GM12874 (cell line): ENCODE data around the gene KCNIP1.

Experiments
- CTCF ChIP-seq: IDR thresholded peaks from 2 replicates; pipeline ENCODE4 v1.5.1; 2011; ENCODE audit warnings: low read depth, mild to moderate bottlenecking, control low read depth, low read length, moderate library complexity; ENCODE audit not compliant: insufficient read depth

KCNIP1 gene

GRCh38 chr5:170632266-170632984 is 128.6 kb downstream of the KCNIP1 start:
- TF ChIP-seq CTCF = no peak

DNA sequence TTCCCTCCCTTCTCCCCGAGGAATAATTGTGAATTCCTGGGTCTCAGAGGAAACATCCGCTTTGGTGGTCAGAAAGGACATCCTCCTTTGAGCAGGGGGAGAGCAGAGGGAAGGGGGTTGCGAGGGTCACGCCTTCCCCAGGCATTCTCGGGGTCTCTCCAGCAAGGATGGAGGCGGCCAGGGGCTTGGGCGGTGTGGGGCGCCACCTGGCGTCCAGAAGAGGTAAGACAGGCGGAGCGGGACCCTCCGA is 129.1 kb downstream of the KCNIP1 start:
- TF ChIP-seq CTCF = peak; percentile 92

DNA sequence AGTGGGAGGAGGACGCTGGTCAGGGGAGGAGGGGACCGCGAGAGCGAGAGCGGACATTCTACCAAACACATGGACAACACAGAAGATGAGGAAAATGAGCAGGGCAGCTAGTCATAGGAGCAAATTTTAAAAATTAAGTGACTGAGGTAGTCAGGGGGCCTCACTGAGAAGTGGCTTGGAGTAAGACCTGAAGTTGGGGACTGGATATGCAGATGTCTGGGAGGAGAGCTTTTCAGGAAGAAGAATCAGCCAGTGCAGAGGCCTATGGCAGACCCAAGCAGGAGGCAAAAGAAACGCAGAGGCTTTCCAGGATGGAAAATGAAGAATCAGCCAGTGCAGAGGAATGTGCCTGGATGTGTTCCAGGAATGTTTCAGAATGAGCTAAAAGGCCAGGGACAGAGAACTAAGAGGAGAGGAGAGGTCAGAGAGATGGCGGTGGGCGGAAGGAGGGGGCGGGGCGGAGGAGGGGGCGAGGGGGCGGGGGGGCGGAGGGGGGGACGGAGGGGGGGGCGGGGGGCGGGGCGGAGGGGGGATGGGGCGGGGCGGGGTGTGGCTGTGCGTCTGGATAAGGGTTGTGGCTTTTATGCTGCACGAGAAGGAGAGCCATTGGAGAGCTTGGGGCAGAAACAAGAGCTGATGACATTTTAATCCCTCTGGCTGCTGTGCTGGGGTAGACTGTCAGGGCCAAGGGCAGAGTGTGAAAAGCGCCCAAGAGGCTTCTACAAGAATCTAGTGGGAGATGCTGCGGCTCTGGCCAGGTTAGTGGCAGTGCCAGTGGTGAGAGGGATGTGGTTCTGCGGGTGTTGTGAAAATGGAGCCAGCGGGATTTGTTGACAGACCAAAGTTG is 129.6 kb downstream of the KCNIP1 start:
- TF ChIP-seq CTCF = no peak

DNA sequence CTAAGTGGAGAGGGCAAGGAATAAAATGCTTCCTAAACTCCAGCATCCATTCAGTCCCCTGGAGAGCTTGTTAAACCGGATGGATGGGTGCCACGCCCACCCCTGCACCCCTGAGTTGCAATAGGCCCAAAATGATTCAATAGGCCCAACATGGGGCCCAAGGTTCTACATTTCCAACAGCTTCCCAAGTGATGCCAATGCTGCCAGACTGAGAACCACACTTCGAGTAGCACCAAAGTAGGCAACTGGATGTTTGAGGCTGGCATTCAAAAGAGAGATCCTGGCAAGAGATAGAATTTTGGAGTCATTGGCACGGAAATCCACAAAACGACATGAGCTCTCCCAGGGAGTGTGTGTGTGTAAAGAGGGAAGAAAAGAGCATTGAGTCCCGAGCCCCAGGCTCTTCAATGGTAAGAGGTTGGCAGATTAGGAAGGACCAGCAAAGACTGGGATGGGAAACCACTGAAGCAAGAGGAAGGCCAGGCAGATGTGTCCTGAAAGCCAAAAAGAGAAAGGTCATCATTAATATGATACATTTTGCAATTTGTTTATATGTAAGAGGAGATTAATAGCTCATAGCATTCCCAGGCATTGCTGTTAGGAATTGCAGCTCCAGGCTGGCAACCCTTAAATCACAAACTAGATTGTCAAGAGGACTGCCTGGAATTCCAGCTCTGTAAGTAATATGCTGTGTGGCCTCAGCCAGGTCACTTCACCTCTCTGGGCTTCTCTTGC is 130.6 kb downstream of the KCNIP1 start:
- TF ChIP-seq CTCF = no peak

- no peak for TF ChIP-seq CTCF
Measured at GRCh38 chr5:170635706-170636105, 131.9 kb downstream of the KCNIP1 start.

DNA sequence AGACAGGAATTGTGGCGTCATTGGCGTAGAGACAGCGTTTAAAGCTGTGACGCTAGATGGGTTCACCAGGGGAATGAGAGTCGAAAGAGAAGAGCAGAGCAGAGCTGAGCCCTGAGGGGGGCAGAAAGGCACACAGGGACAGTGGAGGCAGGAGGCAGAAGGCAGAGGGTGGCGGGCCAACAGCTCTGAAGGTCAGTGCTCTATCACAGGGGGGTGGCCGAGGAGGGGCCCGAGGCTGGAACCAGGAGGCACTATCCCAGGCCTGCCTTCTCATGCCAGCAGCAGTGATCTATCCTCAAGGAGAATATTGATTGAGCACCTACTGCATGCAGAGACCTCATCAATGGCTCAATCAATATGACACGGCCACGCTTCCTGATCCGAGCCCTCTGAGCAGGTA is 132.4 kb downstream of the KCNIP1 start:
- TF ChIP-seq CTCF = no peak

GRCh38 chr5:170636801-170637477 is 133.1 kb downstream of the KCNIP1 start:
- TF ChIP-seq CTCF = no peak
